Naive thymus-derived CD8-positive, alpha-beta T cell (primary cell): ENCODE data around the gene DUOX1. TPM values are rescaled to one million over a fixed set of nuclear protein-coding genes. Genes with fewer than 3 reads are reported as not detected.

ENCODE experiments used
- ATAC-seq, 2 donors: fragments of 150-1000 bp; cut with Tn5 transposase in 1 of 2; sonication (Bioruptor Pico), chemical (Tn5 transposase) in 1 of 2; 1 replicate in 1 of 2; 2 replicates in 1 of 2; pipeline ENCODE4 v1.10.0; 2021; ENCODE audit warnings: mild to moderate bottlenecking in 2 of 2, moderate library complexity in 2 of 2
- POLR2A ChIA-PET: fragments of 350-600 bp; sonication (Branson Sonifier 250); formaldehyde crosslinking; loops from one replicate; lab custom pipeline; 2021; ENCODE audit warnings: antibody characterized with exemption; lab: Charles Lee
- DNase-seq, 10 donors: peaks; one replicate each; pipeline versions ENCODE4 v3.0.0 to v3.0.0-alpha.2; 2020 to 2022
- H3K27ac Mint-ChIP-seq, 10 donors: one replicate each; pipeline ENCODE4 v1.8.0; 2020 to 2022; ENCODE audit warnings: mild to moderate bottlenecking in 10 of 10, mixed read lengths in 10 of 10, moderate library complexity in 4 of 10, inconsistent platforms in 1 of 10
- H3K27me3 Mint-ChIP-seq, 5 donors: one replicate each; pipeline ENCODE4 v1.8.0; 2021 to 2022; ENCODE audit warnings: mixed read lengths in 5 of 5
- H3K36me3 Mint-ChIP-seq, 3 donors: one replicate each; pipeline ENCODE4 v1.8.0; 2020 to 2022; ENCODE audit warnings: mixed read lengths in 3 of 3, mild to moderate bottlenecking in 2 of 3, inconsistent platforms in 1 of 3
- H3K4me1 Mint-ChIP-seq, 4 donors: one replicate each; pipeline ENCODE4 v1.8.0; 2021 to 2022; ENCODE audit warnings: mixed read lengths in 4 of 4
- H3K4me3 Mint-ChIP-seq, 10 donors: one replicate each; pipeline ENCODE4 v1.8.0; 2020 to 2022; ENCODE audit warnings: mild to moderate bottlenecking in 10 of 10, mixed read lengths in 10 of 10, moderate library complexity in 6 of 10, inconsistent platforms in 1 of 10
- H3K9me3 Mint-ChIP-seq, 9 donors: one replicate each; pipeline ENCODE4 v1.8.0; 2020 to 2022; ENCODE audit warnings: mixed read lengths in 9 of 9, mild to moderate bottlenecking in 3 of 9, inconsistent platforms in 1 of 9, moderate library complexity in 1 of 9
- polyA plus RNA-seq, 3 donors: library from polyadenylated mRNA; unstranded; fragments of 300-500 nt; fragmentation: Illumina TruSeq; gene quantifications; one replicate each; pipeline ENCODE4 v1.2.3, GENCODE V29; 2021
- total RNA-seq, 8 experiments: library from RNA in 2 of 8; stranded (reverse) in 2 of 8; gene quantifications; one replicate each; pipeline ENCODE4 v1.2.3 and lab custom pipeline; 2021 to 2026

The DUOX1 gene
- total and polyA plus RNA-seq, 5 experiments from 2014 or later: 0.35 to 3.7 (median 0.40) TPM; not detected in 2

DNA sequence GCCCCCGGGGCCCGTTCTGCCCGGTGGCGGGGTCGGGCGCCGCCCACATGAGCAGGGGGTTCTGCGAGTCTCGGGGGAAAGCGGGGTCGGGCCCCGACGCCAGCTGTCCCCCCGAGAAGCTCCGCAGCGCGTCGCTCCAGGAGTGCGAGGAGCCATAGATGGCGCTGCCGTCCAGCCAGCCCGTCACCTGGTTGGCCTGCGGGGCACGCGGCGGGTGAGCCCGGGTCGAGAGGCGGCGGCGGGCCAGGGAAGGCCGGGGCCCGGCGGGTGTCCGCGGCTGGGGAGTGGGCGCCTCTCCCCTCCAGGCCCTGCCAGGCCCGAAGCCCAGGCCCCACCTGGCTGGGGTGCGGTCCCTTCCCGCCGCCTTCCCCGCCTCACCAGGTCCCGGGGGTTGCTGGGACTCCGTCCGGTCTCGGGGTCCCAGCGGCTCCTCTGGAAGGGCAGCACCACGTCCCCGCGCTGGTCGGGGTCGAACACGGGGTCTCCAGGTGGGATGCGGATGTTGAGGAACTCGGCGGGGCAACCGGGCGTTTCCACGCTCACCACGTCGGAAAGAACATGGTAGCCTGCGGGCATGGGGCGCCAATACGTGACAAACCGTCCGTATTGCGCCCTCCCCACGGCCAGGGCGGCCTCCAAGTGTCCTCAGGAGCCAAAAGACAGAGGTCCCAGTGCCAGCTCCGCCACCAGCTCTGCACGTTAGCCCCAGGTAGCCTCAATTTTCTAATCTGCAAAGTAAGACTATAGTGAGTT lies 18.2 kb upstream of the DUOX1 start:
- Mint-ChIP-seq H3K36me3 (peaks cover 0 to 2% (median 0%) of the 10 kb centered on the region in 3 donors), H3K27ac (peak overlapping the region in 2 of 10 donors; percentile 39 to 43), H3K9me3 (peaks cover 0 to 2% (median 0%) of the 10 kb centered on the region in 9 donors), H3K27me3 (peaks cover 42 to 86% (median 67%) of the 10 kb centered on the region in 5 donors), H3K4me1 (peaks cover 17 to 48% (median 39%) of the 10 kb centered on the region in 4 donors), H3K4me3 (peak overlapping the region in 8 of 10 donors; percentile 45 to 82 (median 66))
- ATAC-seq: peak in 1 of 2 donors; percentile 23
- POLR2A ChIA-PET: no interaction called here
- no peak for DNase-seq

DNA sequence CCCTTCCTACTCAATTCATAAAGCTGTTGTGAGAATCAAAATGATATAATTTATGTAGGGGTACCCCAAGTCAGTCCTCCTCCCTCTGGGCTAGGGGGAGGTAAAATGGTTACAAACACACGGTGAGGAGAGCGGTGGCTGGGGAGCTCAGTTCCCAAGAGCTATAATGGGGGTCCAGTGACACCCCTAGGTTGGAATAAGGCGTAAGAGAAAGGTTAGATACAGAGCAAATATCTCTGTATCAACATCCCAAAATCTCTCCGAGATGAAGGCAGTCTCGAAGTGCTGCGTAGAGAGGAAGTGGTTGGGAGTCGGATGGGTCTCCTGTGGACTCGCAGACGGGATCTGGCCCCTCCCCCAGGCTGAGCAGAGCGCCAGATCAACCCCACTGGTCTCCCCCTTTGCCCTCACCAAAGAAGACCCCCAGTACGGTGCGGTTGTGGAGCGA lies 17.6 kb upstream of the DUOX1 start:
- DNase-seq: no peak
- H3K27me3 Mint-ChIP-seq: peaks cover 40 to 84% (median 66%) of the 10 kb centered on the region in 5 donors
- peaks cover 19 to 52% (median 44%) of the 10 kb centered on the region in 4 donors for H3K4me1 Mint-ChIP-seq
- H3K36me3 Mint-ChIP-seq: peaks cover 0 to 2% (median 0%) of the 10 kb centered on the region in 3 donors
- H3K27ac Mint-ChIP-seq: peak overlapping the region in 4 of 10 donors; percentile 14 to 57 (median 41)
- ATAC-seq: peak in 1 of 2 donors; percentile 7
- peaks cover 0 to 2% (median 0%) of the 10 kb centered on the region in 9 donors for H3K9me3 Mint-ChIP-seq
- peak overlapping the region; percentile 16 to 82 (median 62) for H3K4me3 Mint-ChIP-seq
- POLR2A ChIA-PET: no interaction called here

DNA sequence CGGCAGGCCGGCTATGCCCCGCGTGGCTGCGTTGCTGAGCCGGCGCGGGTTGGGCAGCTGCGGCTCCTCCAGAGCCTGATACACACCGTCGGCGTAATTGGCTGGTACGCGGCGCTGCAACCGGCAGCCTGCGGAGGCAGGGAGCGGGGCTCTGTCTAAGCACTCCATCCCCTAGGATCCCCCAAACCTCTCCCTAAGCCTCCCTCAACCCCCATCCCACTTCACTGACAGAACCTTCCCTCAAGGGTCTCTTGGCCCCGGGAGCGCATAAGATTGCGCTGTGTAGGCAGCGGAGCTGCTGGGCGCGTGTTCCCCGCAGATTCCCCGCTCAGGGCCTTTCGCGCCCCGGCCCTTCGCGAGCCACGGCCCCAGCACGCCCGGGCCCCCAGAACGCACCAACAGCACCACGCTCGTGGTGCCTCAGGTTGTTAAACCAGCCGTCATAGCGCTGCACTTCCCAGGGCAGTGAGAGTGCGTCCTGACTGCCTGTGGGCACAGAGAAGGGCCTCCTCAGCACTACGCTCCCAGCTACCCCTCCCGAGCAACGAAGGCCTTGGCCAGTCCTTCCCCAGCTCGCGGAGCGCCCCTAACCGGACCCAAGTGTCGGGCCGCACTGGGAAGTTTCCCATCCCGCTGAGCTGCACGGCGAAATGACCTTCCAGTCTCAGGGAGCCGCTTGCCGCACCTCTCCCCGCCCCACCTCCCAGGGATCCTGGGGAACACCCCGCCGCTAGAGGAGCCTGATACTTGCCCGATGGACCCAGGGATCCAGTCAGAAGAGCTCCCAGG lies 17.0 kb upstream of the DUOX1 start:
- Mint-ChIP-seq H3K27me3 (peaks cover 44 to 88% (median 69%) of the 10 kb centered on the region in 5 donors), H3K4me1 (peaks cover 24 to 58% (median 50%) of the 10 kb centered on the region in 4 donors), H3K9me3 (peaks cover 0 to 2% (median 0%) of the 10 kb centered on the region in 9 donors), H3K36me3 (peaks cover 0 to 2% (median 0%) of the 10 kb centered on the region in 3 donors), H3K4me3 (peak overlapping the region; percentile 16 to 82 (median 64)), H3K27ac (peak overlapping the region in 1 of 10 donors; percentile 57)
- DNase-seq (peak in 1 of 10 donors; percentile 57), ATAC-seq (peak; percentile 13 to 27)
- POLR2A ChIA-PET: no interaction called here

GRCh38 chr15:45113380-45113990 lies 16.3 kb upstream of the DUOX1 start:
- peaks cover 0 to 2% (median 0%) of the 10 kb centered on the region in 9 donors for H3K9me3 Mint-ChIP-seq
- POLR2A ChIA-PET: no interaction called here
- peaks cover 0 to 2% (median 0%) of the 10 kb centered on the region in 3 donors for H3K36me3 Mint-ChIP-seq
- peaks cover 49 to 92% (median 75%) of the 10 kb centered on the region in 5 donors for H3K27me3 Mint-ChIP-seq
- H3K4me1 Mint-ChIP-seq: peaks cover 27 to 64% (median 55%) of the 10 kb centered on the region in 4 donors
- no peak overlapping the region for H3K27ac Mint-ChIP-seq
- DNase-seq (no peak), ATAC-seq (no peak)
- peak overlapping the region in 8 of 10 donors; percentile 33 to 78 (median 61) for H3K4me3 Mint-ChIP-seq

GRCh38 chr15:45114076-45114750 lies 15.6 kb upstream of the DUOX1 start, which contains the start of the genes DUOX2 and DUOXA2:
TSS of gene DUOX2 (minus strand) at chr15:45114172. CDS start at chr15:45113411, 761 bp downstream.
TSS of gene DUOXA2 (plus strand) at chr15:45114326. CDS start at chr15:45114606, 280 bp downstream.
- Mint-ChIP-seq H3K27ac (no peak within 1 kb of the TSS), H3K4me1 (peaks cover 27 to 64% (median 55%) of the 10 kb centered on the region in 4 donors), H3K27me3 (peaks cover 46 to 90% (median 69%) of the 10 kb centered on the region in 5 donors), H3K4me3 (peak within 1 kb of the TSS; percentile 33 to 78 (median 56)), H3K36me3 (peaks cover 0 to 2% (median 0%) of the 10 kb centered on the region in 3 donors), H3K9me3 (peaks cover 0 to 2% (median 0%) of the 10 kb centered on the region in 9 donors)
- ATAC-seq: no peak
- POLR2A ChIA-PET: no interaction called here
- no peak for DNase-seq

DNA sequence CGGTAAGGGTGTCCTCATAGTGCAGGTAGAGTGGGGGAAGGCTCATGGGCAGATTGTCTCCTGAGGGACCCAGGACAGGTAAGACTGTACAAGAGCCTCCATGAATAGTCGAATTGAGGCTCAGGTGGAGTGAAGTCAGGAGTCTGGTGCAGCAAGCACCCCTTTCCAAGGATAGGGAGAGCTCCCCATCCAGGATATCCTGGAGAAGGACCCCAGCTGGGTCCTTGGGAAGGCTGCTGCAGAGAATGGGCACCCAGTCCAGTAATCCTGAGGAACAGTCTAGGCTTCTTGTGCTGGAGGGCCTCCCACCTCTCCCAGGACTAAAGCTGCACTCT lies 15.1 kb upstream of the DUOX1 start:
- H3K4me1 Mint-ChIP-seq: peaks cover 27 to 64% (median 55%) of the 10 kb centered on the region in 4 donors
- DNase-seq: no peak
- ATAC-seq: no peak
- POLR2A ChIA-PET: no interaction called here
- H3K36me3 Mint-ChIP-seq: peaks cover 0 to 2% (median 0%) of the 10 kb centered on the region in 3 donors
- H3K27me3 Mint-ChIP-seq: peaks cover 44 to 90% (median 69%) of the 10 kb centered on the region in 5 donors
- H3K4me3 Mint-ChIP-seq: peak overlapping the region in 7 of 10 donors; percentile 36 to 78 (median 61)
- no peak overlapping the region for H3K27ac Mint-ChIP-seq
- H3K9me3 Mint-ChIP-seq: peaks cover 0 to 2% (median 0%) of the 10 kb centered on the region in 9 donors

DNA sequence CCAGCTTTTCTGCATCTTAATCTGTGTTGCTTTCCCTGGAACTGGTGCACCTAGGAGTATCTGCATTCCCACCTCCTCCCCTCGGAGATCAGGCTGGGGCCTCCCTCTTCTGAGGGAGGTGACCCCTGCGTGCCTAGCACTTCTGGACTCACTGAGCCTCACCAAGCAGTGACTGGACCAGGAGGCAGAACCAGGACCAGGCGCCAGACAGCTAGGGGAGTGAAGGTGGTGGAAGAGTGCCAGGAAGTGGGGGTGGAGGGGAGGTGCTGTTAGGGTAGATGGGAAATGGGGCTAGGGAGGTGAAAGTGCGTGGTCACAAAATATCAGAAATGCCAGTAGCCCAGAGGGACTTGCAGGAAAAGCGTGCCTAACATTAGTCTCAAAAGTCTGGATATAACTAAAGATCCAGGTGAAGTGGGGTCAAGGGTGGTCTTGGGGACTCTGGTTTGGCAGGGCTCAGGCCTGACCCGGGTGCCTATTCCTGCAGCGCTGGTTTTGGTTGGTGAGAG lies 14.4 kb upstream of the DUOX1 start:
- H3K27me3 Mint-ChIP-seq: peaks cover 41 to 90% (median 71%) of the 10 kb centered on the region in 5 donors
- no peak for ATAC-seq
- H3K4me1 Mint-ChIP-seq: peaks cover 27 to 64% (median 54%) of the 10 kb centered on the region in 4 donors
- H3K27ac Mint-ChIP-seq: no peak overlapping the region
- H3K36me3 Mint-ChIP-seq: peaks cover 0 to 2% (median 0%) of the 10 kb centered on the region in 3 donors
- H3K9me3 Mint-ChIP-seq: peaks cover 0 to 2% (median 0%) of the 10 kb centered on the region in 9 donors
- POLR2A ChIA-PET: no interaction called here
- peak overlapping the region in 5 of 10 donors; percentile 13 to 68 (median 30) for H3K4me3 Mint-ChIP-seq
- no peak for DNase-seq

DNA sequence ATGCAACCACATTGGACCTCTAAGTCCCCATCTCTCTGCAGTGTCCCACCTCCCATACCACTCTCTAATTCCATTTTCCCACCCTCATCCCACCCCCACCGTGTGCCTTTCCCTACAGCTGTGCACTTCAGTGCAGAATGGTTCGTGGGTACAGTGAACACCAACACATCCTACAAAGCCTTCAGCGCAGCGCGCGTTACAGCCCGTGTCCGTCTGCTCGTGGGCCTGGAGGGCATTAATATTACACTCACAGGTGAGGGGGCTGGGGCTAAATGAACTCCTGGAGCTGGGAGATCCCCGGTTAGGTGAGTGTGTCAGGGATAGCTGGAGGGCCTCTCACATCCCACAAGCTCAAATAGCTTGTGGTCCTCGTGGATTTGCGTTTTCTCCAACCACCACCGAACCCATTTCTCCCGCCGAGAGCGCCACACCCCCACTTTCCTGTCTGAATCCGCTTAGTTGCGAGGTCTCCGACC lies 13.8 kb upstream of the DUOX1 start:
- Mint-ChIP-seq H3K27me3 (peaks cover 44 to 86% (median 68%) of the 10 kb centered on the region in 5 donors), H3K27ac (no peak overlapping the region), H3K36me3 (peaks cover 0 to 2% (median 0%) of the 10 kb centered on the region in 3 donors), H3K4me3 (peak overlapping the region; percentile 52 to 93 (median 80)), H3K9me3 (peaks cover 0 to 2% (median 0%) of the 10 kb centered on the region in 9 donors), H3K4me1 (peaks cover 27 to 64% (median 53%) of the 10 kb centered on the region in 4 donors)
- ATAC-seq (no peak), DNase-seq (no peak)
- POLR2A ChIA-PET: no interaction called here

GRCh38 chr15:45116482-45117307 lies 13.1 kb upstream of the DUOX1 start:
- H3K36me3 Mint-ChIP-seq: peaks cover 0 to 2% (median 0%) of the 10 kb centered on the region in 3 donors
- H3K4me3 Mint-ChIP-seq: peak overlapping the region; percentile 68 to 93 (median 87)
- no peak overlapping the region for H3K27ac Mint-ChIP-seq
- H3K27me3 Mint-ChIP-seq: peaks cover 45 to 85% (median 69%) of the 10 kb centered on the region in 5 donors
- H3K4me1 Mint-ChIP-seq: peaks cover 27 to 63% (median 52%) of the 10 kb centered on the region in 4 donors
- peaks cover 0 to 2% (median 0%) of the 10 kb centered on the region in 9 donors for H3K9me3 Mint-ChIP-seq
- POLR2A ChIA-PET: no interaction called here
- ATAC-seq (peak in 1 of 2 donors; percentile 22), DNase-seq (peak in 1 of 10 donors; percentile 21)

DNA sequence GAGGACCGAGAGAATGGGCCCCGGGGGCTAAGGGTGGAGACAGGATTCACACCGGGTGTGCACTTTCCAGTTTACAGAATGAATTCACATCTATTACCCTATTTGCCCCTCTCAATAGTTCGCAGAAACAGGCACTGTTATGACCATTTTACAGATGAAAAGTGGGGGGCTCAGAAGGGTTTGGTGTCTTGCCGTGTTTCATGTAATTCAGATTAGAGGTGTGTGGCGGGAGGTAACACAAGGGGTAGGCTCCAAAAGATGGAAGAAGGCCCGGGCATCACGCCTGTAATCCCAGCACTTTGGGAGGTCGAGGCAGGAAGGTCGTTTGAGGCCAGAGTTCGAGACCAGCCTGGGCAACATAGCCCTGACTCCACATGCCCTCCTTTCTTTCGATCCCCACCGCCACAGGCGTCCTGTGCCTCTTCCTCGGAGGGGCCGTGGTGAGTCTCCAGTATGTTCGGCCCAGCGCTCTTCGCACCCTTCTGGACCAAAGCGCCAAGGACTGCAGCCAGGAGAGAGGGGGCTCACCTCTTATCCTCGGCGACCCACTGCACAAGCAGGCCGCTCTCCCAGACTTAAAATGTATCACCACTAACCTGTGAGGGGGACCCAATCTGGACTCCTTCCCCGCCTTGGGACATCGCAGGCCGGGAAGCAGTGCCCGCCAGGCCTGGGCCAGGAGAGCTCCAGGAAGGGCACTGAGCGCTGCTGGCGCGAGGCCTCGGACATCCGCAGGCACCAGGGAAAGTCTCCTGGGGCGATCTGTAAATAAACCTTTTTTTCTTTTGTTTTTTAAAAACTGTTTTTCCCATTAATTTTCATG lies 12.3 kb upstream of the DUOX1 start:
- peaks cover 24 to 55% (median 44%) of the 10 kb centered on the region in 4 donors for H3K4me1 Mint-ChIP-seq
- peaks cover 39 to 81% (median 64%) of the 10 kb centered on the region in 5 donors for H3K27me3 Mint-ChIP-seq
- POLR2A ChIA-PET: interaction anchor here (0.7 kb wide), 1 partner anchor 284 kb away, joined by 3 read pairs; a partner anchor contains a TSS
- no peak for DNase-seq
- H3K4me3 Mint-ChIP-seq: peak overlapping the region; percentile 68 to 93 (median 88)
- H3K36me3 Mint-ChIP-seq: peaks cover 0 to 2% (median 0%) of the 10 kb centered on the region in 3 donors
- ATAC-seq: peak; percentile 3 to 29
- H3K9me3 Mint-ChIP-seq: peaks cover 0 to 2% (median 0%) of the 10 kb centered on the region in 9 donors
- peak overlapping the region in 4 of 10 donors; percentile 34 to 73 (median 68) for H3K27ac Mint-ChIP-seq
